Activated T-cell treated with anti-CD3 and anti-CD28 coated beads for 1 hour (primary cell): Measurements from ENCODE around the gene ARMC3.

Source experiments
- DNase-seq: peaks from one replicate; pipeline ENCODE4 v3.0.0-alpha.2; 2020; ENCODE audit warnings: low read depth

Gene ARMC3

GRCh38 chr10:22993314-22993713 lies 65.5 kb downstream of the ARMC3 start:
- DNase-seq, result no peak

GRCh38 chr10:22997096-22997495 lies 69.2 kb downstream of the ARMC3 start:
- DNase-seq, result no peak

GRCh38 chr10:22998091-22998490 lies 70.2 kb downstream of the ARMC3 start:
- no peak for DNase-seq

- no peak for DNase-seq
These were observed 72.1 kb downstream of the ARMC3 start for GRCh38 chr10:22999942-23000341.

GRCh38 chr10:23001901-23002516 lies 74.2 kb downstream of the ARMC3 start:
- no peak for DNase-seq

GRCh38 chr10:23005150-23005549 lies 77.3 kb downstream of the ARMC3 start:
- no peak for DNase-seq

- DNase-seq, result no peak
These were observed 85.9 kb downstream of the ARMC3 start for GRCh38 chr10:23013581-23014335.

GRCh38 chr10:23015021-23015707 lies 87.3 kb downstream of the ARMC3 start:
- no peak for DNase-seq

- DNase-seq, result no peak
These were observed 88.8 kb downstream of the ARMC3 start for GRCh38 chr10:23016636-23017035.

- DNase-seq, result no peak
These were observed 91.8 kb downstream of the ARMC3 start for GRCh38 chr10:23019633-23020032.

- no peak for DNase-seq
These were observed 93.6 kb downstream of the ARMC3 start for GRCh38 chr10:23021430-23021829.

GRCh38 chr10:23024002-23024401 lies 96.1 kb downstream of the ARMC3 start:
- DNase-seq, result no peak

- DNase-seq, result no peak
These were observed 103.5 kb downstream of the ARMC3 start for GRCh38 chr10:23031318-23031717.

- DNase-seq, result no peak
These were observed 106.9 kb downstream of the ARMC3 start for GRCh38 chr10:23034790-23035189.

GRCh38 chr10:23035569-23035968 lies 107.7 kb downstream of the ARMC3 start:
- no peak for DNase-seq

- no peak for DNase-seq
These were observed 109.3 kb downstream of the ARMC3 start for GRCh38 chr10:23037152-23037551.

- DNase-seq, result no peak
These were observed 109.7 kb downstream of the ARMC3 start for GRCh38 chr10:23037561-23037960.

GRCh38 chr10:23038172-23038571 lies 110.3 kb downstream of the ARMC3 start:
- no peak for DNase-seq

GRCh38 chr10:23040002-23040401 lies 112.1 kb downstream of the ARMC3 start:
- no peak for DNase-seq

- no peak for DNase-seq
These were observed 118.2 kb downstream of the ARMC3 start for GRCh38 chr10:23046027-23046426.

GRCh38 chr10:23047201-23048050 lies 119.6 kb downstream of the ARMC3 start:
- DNase-seq, result no peak

GRCh38 chr10:23048191-23048590 lies 120.3 kb downstream of the ARMC3 start:
- DNase-seq, result no peak
